AML-193 (cell line): ENCODE data around the gene FXYD2.

ENCODE experiments used
- DNase-seq, 2 experiments: peaks; one replicate each; lab custom pipeline; 2025; lab: John Stamatoyannopoulos, UW

Gene FXYD2

GRCh38 chr11:117835576-117835975 lies 11.0 kb upstream of the FXYD2 start:
- no peak for DNase-seq

- no peak for DNase-seq
Observed at GRCh38 chr11:117834838-117835443, 10.4 kb upstream of the FXYD2 start.

- DNase-seq, result no peak
Observed at GRCh38 chr11:117834068-117834810, 9.7 kb upstream of the FXYD2 start.

- DNase-seq, result no peak
Observed at GRCh38 chr11:117833401-117833891, 8.9 kb upstream of the FXYD2 start.

- no peak for DNase-seq
Observed at GRCh38 chr11:117832511-117832910, 8.0 kb upstream of the FXYD2 start.

- DNase-seq, result no peak
Observed at GRCh38 chr11:117831661-117832415, 7.3 kb upstream of the FXYD2 start.

- DNase-seq, result no peak
Observed at GRCh38 chr11:117830674-117831351, 6.3 kb upstream of the FXYD2 start.

- no peak for DNase-seq
Observed at GRCh38 chr11:117830072-117830471, 5.5 kb upstream of the FXYD2 start.

GRCh38 chr11:117829369-117829725 lies 4.8 kb upstream of the FXYD2 start:
- no peak for DNase-seq

- no peak for DNase-seq
Observed at GRCh38 chr11:117828611-117829368, 4.2 kb upstream of the FXYD2 start.

GRCh38 chr11:117827521-117828511 lies 3.3 kb upstream of the FXYD2 start:
- no peak for DNase-seq

GRCh38 chr11:117826832-117827231 lies 2.3 kb upstream of the FXYD2 start:
- no peak for DNase-seq

- no peak for DNase-seq
Observed at GRCh38 chr11:117826190-117826570, 1.6 kb upstream of the FXYD2 start.

- no peak for DNase-seq
Observed at GRCh38 chr11:117825538-117826189, 1.1 kb upstream of the FXYD2 start.

GRCh38 chr11:117823946-117824420 lies 561 bp downstream of the FXYD2 start:
- DNase-seq, result no peak

- DNase-seq, result no peak
Observed at GRCh38 chr11:117823294-117823945, 1.1 kb downstream of the FXYD2 start.

- DNase-seq, result peak in 1 of 2 experiments; percentile 22
Observed at GRCh38 chr11:117822074-117823033, 2.2 kb downstream of the FXYD2 start.

GRCh38 chr11:117821431-117821830 lies 3.1 kb downstream of the FXYD2 start:
- DNase-seq, result no peak
